ENCODE results near the gene DNAH3.

The DNAH3 gene

GRCh38 chr16:21033704-21034103, 116.9 kb downstream of the DNAH3 start:
- no peaks in the 10 kb centered on the region for H3K4me1 ChIP-seq (ENCODE audit: control insufficient read depth in 5 of 5, insufficient read depth in 5 of 5, low read length in 5 of 5)
- H3K9me3 ChIP-seq (ENCODE audit: control insufficient read depth in 5 of 5, low read length in 5 of 5) = no peaks in the 10 kb centered on the region
- no peaks in the 10 kb centered on the region for H3K27me3 ChIP-seq (ENCODE audit: control insufficient read depth in 5 of 5, insufficient read depth in 4 of 5, low read length in 5 of 5)
- H3K4me3 ChIP-seq (ENCODE audit: low read depth in 1 of 5, low read length in 5 of 5) = no peak overlapping the region
- no peak overlapping the region for H3K27ac ChIP-seq (ENCODE audit: low read depth, low read length)
- H3K9ac ChIP-seq (ENCODE audit: low read length in 5 of 5) = no peak overlapping the region
- no peaks in the 10 kb centered on the region for H3K36me3 ChIP-seq (ENCODE audit: control insufficient read depth in 5 of 5, insufficient read depth in 5 of 5, low read length in 5 of 5)

GRCh38 chr16:21033264-21033663, 117.4 kb downstream of the DNAH3 start:
- Histone ChIP-seq H3K4me1 (ENCODE audit: control insufficient read depth in 5 of 5, insufficient read depth in 5 of 5, low read length in 5 of 5) (no peaks in the 10 kb centered on the region), H3K4me3 (ENCODE audit: low read depth in 1 of 5, low read length in 5 of 5) (no peak overlapping the region), H3K27ac (ENCODE audit: low read depth, low read length) (no peak overlapping the region), H3K36me3 (ENCODE audit: control insufficient read depth in 5 of 5, insufficient read depth in 5 of 5, low read length in 5 of 5) (no peaks in the 10 kb centered on the region), H3K9me3 (ENCODE audit: control insufficient read depth in 5 of 5, low read length in 5 of 5) (no peaks in the 10 kb centered on the region), H3K27me3 (ENCODE audit: control insufficient read depth in 5 of 5, insufficient read depth in 4 of 5, low read length in 5 of 5) (no peaks in the 10 kb centered on the region), H3K9ac (ENCODE audit: low read length in 5 of 5) (no peak overlapping the region)

- H3K27ac ChIP-seq (ENCODE audit: low read depth, low read length) = no peak overlapping the region
- H3K9me3 ChIP-seq (ENCODE audit: control insufficient read depth in 5 of 5, low read length in 5 of 5) = no peaks in the 10 kb centered on the region
- no peaks in the 10 kb centered on the region for H3K4me1 ChIP-seq (ENCODE audit: control insufficient read depth in 5 of 5, insufficient read depth in 5 of 5, low read length in 5 of 5)
- no peaks in the 10 kb centered on the region for H3K27me3 ChIP-seq (ENCODE audit: control insufficient read depth in 5 of 5, insufficient read depth in 4 of 5, low read length in 5 of 5)
- no peaks in the 10 kb centered on the region for H3K36me3 ChIP-seq (ENCODE audit: control insufficient read depth in 5 of 5, insufficient read depth in 5 of 5, low read length in 5 of 5)
- no peak overlapping the region for H3K9ac ChIP-seq (ENCODE audit: low read length in 5 of 5)
- H3K4me3 ChIP-seq (ENCODE audit: low read depth in 1 of 5, low read length in 5 of 5) = no peak overlapping the region
Measured at GRCh38 chr16:21028728-21029127, 121.9 kb downstream of the DNAH3 start.

- Histone ChIP-seq H3K4me3 (ENCODE audit: low read depth in 1 of 5, low read length in 5 of 5) (no peak overlapping the region), H3K9ac (ENCODE audit: low read length in 5 of 5) (no peak overlapping the region), H3K27ac (ENCODE audit: low read depth, low read length) (no peak overlapping the region), H3K9me3 (ENCODE audit: control insufficient read depth in 5 of 5, low read length in 5 of 5) (no peaks in the 10 kb centered on the region), H3K4me1 (ENCODE audit: control insufficient read depth in 5 of 5, insufficient read depth in 5 of 5, low read length in 5 of 5) (no peaks in the 10 kb centered on the region), H3K36me3 (ENCODE audit: control insufficient read depth in 5 of 5, insufficient read depth in 5 of 5, low read length in 5 of 5) (no peaks in the 10 kb centered on the region), H3K27me3 (ENCODE audit: control insufficient read depth in 5 of 5, insufficient read depth in 4 of 5, low read length in 5 of 5) (no peaks in the 10 kb centered on the region)
Measured at GRCh38 chr16:21026846-21027245, 123.8 kb downstream of the DNAH3 start.

GRCh38 chr16:21023509-21024202, 127.0 kb downstream of the DNAH3 start:
- no peak overlapping the region for H3K4me3 ChIP-seq (ENCODE audit: low read depth in 1 of 5, low read length in 5 of 5)
- no peaks in the 10 kb centered on the region for H3K36me3 ChIP-seq (ENCODE audit: control insufficient read depth in 5 of 5, insufficient read depth in 5 of 5, low read length in 5 of 5)
- H3K9me3 ChIP-seq (ENCODE audit: control insufficient read depth in 5 of 5, low read length in 5 of 5) = no peaks in the 10 kb centered on the region
- no peaks in the 10 kb centered on the region for H3K4me1 ChIP-seq (ENCODE audit: control insufficient read depth in 5 of 5, insufficient read depth in 5 of 5, low read length in 5 of 5)
- no peak overlapping the region for H3K9ac ChIP-seq (ENCODE audit: low read length in 5 of 5)
- H3K27me3 ChIP-seq (ENCODE audit: control insufficient read depth in 5 of 5, insufficient read depth in 4 of 5, low read length in 5 of 5) = no peaks in the 10 kb centered on the region
- no peak overlapping the region for H3K27ac ChIP-seq (ENCODE audit: low read depth, low read length)

GRCh38 chr16:21021316-21021715, 129.3 kb downstream of the DNAH3 start:
- Histone ChIP-seq H3K36me3 (ENCODE audit: control insufficient read depth in 5 of 5, insufficient read depth in 5 of 5, low read length in 5 of 5) (no peaks in the 10 kb centered on the region), H3K4me1 (ENCODE audit: control insufficient read depth in 5 of 5, insufficient read depth in 5 of 5, low read length in 5 of 5) (no peaks in the 10 kb centered on the region), H3K9ac (ENCODE audit: low read length in 5 of 5) (no peak overlapping the region), H3K27ac (ENCODE audit: low read depth, low read length) (no peak overlapping the region), H3K4me3 (ENCODE audit: low read depth in 1 of 5, low read length in 5 of 5) (no peak overlapping the region), H3K9me3 (ENCODE audit: control insufficient read depth in 5 of 5, low read length in 5 of 5) (no peaks in the 10 kb centered on the region), H3K27me3 (ENCODE audit: control insufficient read depth in 5 of 5, insufficient read depth in 4 of 5, low read length in 5 of 5) (no peaks in the 10 kb centered on the region)

GRCh38 chr16:21009815-21010214, 140.8 kb downstream of the DNAH3 start:
- H3K4me1 ChIP-seq (ENCODE audit: control insufficient read depth in 5 of 5, insufficient read depth in 5 of 5, low read length in 5 of 5) = no peaks in the 10 kb centered on the region
- peaks cover 0 to 7% (median 3%) of the 10 kb centered on the region in 5 donors for H3K9me3 ChIP-seq (ENCODE audit: control insufficient read depth in 5 of 5, low read length in 5 of 5)
- no peaks in the 10 kb centered on the region for H3K36me3 ChIP-seq (ENCODE audit: control insufficient read depth in 5 of 5, insufficient read depth in 5 of 5, low read length in 5 of 5)
- H3K4me3 ChIP-seq (ENCODE audit: low read depth in 1 of 5, low read length in 5 of 5) = no peak overlapping the region
- H3K9ac ChIP-seq (ENCODE audit: low read length in 5 of 5) = no peak overlapping the region
- H3K27me3 ChIP-seq (ENCODE audit: control insufficient read depth in 5 of 5, insufficient read depth in 4 of 5, low read length in 5 of 5) = no peaks in the 10 kb centered on the region
- H3K27ac ChIP-seq (ENCODE audit: low read depth, low read length) = no peak overlapping the region

GRCh38 chr16:21005008-21005407, 145.6 kb downstream of the DNAH3 start:
- H3K4me3 ChIP-seq (ENCODE audit: low read depth in 1 of 5, low read length in 5 of 5) = no peak overlapping the region
- H3K27ac ChIP-seq (ENCODE audit: low read depth, low read length) = no peak overlapping the region
- no peak overlapping the region for H3K9ac ChIP-seq (ENCODE audit: low read length in 5 of 5)
- H3K36me3 ChIP-seq (ENCODE audit: control insufficient read depth in 5 of 5, insufficient read depth in 5 of 5, low read length in 5 of 5) = no peaks in the 10 kb centered on the region
- no peaks in the 10 kb centered on the region for H3K9me3 ChIP-seq (ENCODE audit: control insufficient read depth in 5 of 5, low read length in 5 of 5)
- H3K27me3 ChIP-seq (ENCODE audit: control insufficient read depth in 5 of 5, insufficient read depth in 4 of 5, low read length in 5 of 5) = no peaks in the 10 kb centered on the region
- peaks cover 0 to 6% (median 0%) of the 10 kb centered on the region in 5 donors for H3K4me1 ChIP-seq (ENCODE audit: control insufficient read depth in 5 of 5, insufficient read depth in 5 of 5, low read length in 5 of 5)

GRCh38 chr16:21001262-21001661, 149.4 kb downstream of the DNAH3 start:
- H3K27me3 ChIP-seq (ENCODE audit: control insufficient read depth in 5 of 5, insufficient read depth in 4 of 5, low read length in 5 of 5) = no peaks in the 10 kb centered on the region

GRCh38 chr16:20997147-20997546, 153.5 kb downstream of the DNAH3 start:
- Histone ChIP-seq H3K36me3 (ENCODE audit: control insufficient read depth in 5 of 5, insufficient read depth in 5 of 5, low read length in 5 of 5) (no peaks in the 10 kb centered on the region), H3K9ac (ENCODE audit: low read length in 5 of 5) (no peak overlapping the region), H3K4me1 (ENCODE audit: control insufficient read depth in 5 of 5, insufficient read depth in 5 of 5, low read length in 5 of 5) (peaks cover 0 to 6% (median 0%) of the 10 kb centered on the region in 5 donors), H3K27ac (ENCODE audit: low read depth, low read length) (no peak overlapping the region), H3K27me3 (ENCODE audit: control insufficient read depth in 5 of 5, insufficient read depth in 4 of 5, low read length in 5 of 5) (no peaks in the 10 kb centered on the region), H3K9me3 (ENCODE audit: control insufficient read depth in 5 of 5, low read length in 5 of 5) (no peaks in the 10 kb centered on the region), H3K4me3 (ENCODE audit: low read depth in 1 of 5, low read length in 5 of 5) (no peak overlapping the region)

More at GRCh38 chr16:21001262-21001661, 149.4 kb downstream of the DNAH3 start:
- H3K36me3 ChIP-seq (ENCODE audit: control insufficient read depth in 5 of 5, insufficient read depth in 5 of 5, low read length in 5 of 5) = no peaks in the 10 kb centered on the region
- no peaks in the 10 kb centered on the region for H3K9me3 ChIP-seq (ENCODE audit: control insufficient read depth in 5 of 5, low read length in 5 of 5)
- H3K9ac ChIP-seq (ENCODE audit: low read length in 5 of 5) = no peak overlapping the region
- no peak overlapping the region for H3K4me3 ChIP-seq (ENCODE audit: low read depth in 1 of 5, low read length in 5 of 5)
- H3K27ac ChIP-seq (ENCODE audit: low read depth, low read length) = no peak overlapping the region
- H3K4me1 ChIP-seq (ENCODE audit: control insufficient read depth in 5 of 5, insufficient read depth in 5 of 5, low read length in 5 of 5) = peaks cover 0 to 6% (median 0%) of the 10 kb centered on the region in 5 donors
